GM12874 (cell line): ENCODE results near the gene KCNK5.
A peak's percentile ranks its signal among the peaks of the same experiment; 100 is the strongest.

Experiments
- TF ChIP-seq, protein P1 (sequence below): IDR thresholded peaks from 2 replicates; pipeline ENCODE4 v1.5.1; 2011; ENCODE audit warnings: low read depth, mild to moderate bottlenecking, control low read depth, low read length, moderate library complexity; ENCODE audit not compliant: insufficient read depth

The KCNK5 gene

DNA sequence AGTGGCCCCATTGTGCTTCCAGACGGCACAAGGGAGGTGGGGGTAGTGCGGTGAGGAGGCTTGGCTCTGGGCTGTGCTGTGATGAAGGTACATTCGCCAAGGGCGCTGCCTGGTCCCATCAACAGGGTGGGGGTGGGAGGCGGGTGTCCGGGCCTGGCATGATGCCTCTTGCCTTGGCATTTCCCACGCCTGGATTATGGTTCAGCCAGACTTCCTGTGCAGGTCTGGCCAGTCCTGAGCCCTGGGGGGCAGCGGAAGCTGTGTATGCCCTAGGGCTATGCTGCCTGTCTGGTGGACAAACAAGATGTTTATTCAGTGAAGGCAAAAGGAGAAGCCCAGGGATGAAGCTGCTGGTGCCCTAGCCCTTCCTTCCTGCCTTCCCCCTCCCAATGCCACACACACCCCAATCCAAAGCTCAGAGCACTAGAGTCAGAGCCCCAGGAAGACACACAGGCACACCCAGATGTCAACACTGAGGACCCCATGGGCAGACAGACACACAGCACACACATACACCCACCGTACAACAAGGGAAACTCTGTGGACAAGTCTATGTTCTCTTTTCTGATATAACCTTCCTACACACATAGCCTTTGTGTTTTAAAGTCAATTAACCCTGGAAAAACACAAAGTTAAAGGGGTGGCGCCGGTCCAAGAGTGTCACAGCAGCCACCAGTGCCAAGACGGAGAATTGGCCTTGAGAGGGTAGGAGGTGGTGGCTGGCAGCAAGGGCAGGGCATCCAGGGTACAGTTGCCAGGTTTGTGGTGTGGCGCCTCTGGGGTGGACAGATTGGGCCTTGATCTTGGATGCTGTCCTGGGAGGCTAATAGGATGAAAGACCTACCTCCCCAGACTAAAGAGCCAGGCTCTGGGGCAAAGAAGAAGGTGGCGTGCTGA is 59.6 kb downstream of the KCNK5 start:
- TF ChIP-seq, protein P1, sequence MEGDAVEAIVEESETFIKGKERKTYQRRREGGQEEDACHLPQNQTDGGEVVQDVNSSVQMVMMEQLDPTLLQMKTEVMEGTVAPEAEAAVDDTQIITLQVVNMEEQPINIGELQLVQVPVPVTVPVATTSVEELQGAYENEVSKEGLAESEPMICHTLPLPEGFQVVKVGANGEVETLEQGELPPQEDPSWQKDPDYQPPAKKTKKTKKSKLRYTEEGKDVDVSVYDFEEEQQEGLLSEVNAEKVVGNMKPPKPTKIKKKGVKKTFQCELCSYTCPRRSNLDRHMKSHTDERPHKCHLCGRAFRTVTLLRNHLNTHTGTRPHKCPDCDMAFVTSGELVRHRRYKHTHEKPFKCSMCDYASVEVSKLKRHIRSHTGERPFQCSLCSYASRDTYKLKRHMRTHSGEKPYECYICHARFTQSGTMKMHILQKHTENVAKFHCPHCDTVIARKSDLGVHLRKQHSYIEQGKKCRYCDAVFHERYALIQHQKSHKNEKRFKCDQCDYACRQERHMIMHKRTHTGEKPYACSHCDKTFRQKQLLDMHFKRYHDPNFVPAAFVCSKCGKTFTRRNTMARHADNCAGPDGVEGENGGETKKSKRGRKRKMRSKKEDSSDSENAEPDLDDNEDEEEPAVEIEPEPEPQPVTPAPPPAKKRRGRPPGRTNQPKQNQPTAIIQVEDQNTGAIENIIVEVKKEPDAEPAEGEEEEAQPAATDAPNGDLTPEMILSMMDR = no peak

DNA sequence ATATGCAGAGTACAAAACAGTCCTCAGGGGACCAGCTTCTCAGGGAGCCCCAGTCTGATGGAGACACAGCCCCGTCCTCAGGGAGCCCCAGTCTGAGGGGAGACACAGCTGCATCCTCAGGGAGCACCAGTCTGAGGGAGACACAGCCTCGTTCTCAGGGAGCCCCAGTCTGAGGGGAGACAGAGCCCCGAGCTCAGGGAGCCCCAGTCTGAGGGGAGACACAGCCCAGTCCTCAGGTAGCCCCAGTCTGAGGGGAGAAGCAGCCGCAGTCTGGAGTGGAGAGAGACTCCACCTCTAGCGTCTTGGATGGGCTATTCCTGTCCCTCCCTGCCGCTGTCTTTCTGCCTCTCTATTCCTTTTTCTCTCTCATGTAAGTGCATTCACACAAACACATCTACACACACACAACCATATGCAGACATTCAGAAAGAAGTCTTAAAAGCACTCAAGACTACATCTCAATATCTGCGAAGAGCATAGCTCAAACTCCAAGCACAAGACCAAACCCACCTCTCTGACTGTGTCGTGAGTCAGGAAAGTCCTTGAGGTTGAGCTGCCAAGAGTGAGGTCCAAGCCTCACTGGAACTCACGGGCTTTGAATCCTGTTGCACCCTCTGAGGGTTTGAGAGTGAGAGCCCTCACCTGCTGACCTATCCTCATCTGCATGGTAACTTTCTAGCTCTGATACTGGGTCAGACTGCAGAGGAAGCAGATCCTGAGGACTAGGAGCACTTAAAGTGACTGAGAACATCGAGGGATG is 61.2 kb downstream of the KCNK5 start:
- TF ChIP-seq, protein P1 = no peak

DNA sequence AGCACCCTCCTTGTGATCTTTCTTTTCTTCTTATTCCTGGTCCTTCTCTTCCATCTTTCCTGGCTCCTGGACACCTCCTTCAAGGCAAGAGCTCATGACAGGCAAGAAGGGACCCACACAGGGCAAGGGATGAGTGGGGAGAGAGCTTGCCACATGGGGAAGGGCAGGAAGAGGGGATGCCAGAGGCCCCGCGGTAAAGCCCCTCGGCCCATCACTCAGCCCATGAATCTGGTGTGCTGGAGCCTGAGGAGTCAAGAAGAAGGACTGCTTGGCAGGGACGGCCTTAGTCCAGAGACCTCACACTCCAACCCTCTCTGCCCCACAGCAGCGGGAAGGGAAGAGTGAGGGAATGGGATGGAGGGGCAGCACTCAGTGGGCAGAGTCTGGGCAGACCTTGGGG is 62.0 kb downstream of the KCNK5 start:
- TF ChIP-seq, protein P1 = no peak

DNA sequence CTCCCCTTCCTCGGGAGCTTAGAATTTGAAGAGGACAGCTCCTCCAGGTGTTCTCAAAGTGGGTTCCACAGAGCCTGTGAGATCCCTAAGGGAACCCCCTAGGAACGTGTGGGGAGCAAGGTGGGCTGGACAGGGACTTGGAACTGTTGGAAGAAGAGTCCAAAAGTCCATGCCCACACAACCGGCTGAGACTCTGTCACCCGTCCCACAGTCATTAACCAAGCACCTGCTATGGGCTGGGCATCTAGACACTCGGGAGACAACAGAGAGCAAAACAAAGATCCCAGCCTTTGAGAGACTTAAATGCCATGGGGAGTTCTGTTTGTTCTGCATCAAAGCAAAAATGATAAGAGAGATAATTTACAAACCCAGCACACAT is 62.4 kb downstream of the KCNK5 start:
- TF ChIP-seq, protein P1 = no peak

DNA sequence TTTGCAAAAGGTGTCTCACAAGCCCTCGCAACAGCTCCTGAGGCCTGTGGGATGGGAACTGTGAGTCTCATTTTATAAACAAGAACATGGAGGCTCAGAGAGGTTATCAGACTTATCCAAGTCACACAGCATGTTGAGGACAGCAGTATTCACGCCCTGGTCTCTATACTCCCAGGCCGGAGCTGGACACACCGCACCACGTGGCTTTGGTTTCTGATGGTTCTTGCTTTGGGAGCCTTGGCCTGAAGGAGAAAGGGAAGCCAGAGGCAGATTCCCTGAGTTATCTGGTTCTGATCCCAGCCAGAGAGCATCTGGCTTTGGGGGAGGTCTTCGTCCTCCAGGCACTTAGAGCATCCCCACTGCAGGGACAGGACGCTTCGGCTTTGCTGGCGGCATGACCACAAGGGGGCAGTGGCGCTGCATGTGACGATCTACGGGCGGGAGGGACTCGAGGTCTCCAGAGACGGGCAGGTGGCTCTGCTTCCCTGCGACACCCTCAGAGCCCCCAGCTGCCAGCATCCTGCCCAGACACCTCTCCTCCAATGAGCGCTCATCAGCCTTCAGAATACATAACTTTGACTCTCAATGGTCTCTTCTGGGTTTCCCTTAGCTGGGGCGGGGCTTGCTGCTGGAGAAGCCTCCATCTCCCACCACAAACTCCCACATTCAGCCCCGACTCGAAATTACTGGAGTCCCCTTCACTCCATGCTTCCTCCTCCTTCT is 62.9 kb downstream of the KCNK5 start:
- TF ChIP-seq, protein P1 = peak; percentile 95

DNA sequence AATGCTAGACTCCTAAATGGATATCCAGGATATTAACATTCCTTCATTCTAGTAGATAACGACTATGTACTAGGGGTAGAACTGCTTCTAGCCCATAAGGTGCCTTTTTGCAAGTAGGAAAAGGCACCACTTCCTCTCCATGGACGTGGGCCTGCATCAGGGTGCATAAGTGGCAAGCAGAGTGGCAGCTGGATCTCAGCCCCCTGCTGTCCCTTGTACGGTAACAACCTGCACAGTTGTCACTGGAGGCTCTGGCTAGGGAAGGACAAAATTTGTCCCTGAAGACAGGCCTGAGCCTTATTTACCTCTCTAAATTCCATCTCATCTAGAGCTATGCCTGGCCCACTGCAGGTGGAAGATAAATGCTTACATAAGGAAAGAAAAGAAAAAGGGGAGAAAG is 71.8 kb downstream of the KCNK5 start:
- TF ChIP-seq, protein P1 = no peak

DNA sequence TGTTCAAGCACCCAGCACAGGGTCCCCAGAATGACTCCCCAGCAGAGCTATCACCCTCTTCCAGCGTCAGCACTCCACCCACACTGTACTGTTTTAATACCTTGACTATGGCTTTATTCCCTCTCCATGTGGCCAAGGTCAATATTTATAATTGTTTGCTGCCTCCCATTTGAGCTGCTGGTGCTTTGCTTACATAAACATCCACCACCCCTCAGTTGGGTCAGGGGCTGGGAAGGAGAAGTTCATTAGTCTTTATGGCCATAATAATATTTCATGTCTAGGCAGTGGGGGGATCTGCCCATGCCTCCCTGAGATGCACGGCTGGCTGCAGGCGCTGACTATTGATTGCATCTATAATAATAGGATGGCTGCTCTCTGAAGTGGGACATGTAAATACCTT is 72.5 kb downstream of the KCNK5 start:
- TF ChIP-seq, protein P1 = no peak
